HepG2 (cell line): ENCODE measurements around the gene GSDME. TPM values are rescaled to one million over a fixed set of nuclear protein-coding genes. Genes with fewer than 3 reads are reported as not detected.

Source experiments
- ASH2L ChIP-seq: fragments of 300-600, 200-600 bp; sonication (generic); IDR thresholded peaks from 2 replicates; pipeline ENCODE4 v1.7.0; 2017; ENCODE audit warnings: low read depth, mild to moderate bottlenecking, moderate library complexity, mixed read lengths, low read length; ENCODE audit not compliant: insufficient read length
- CSRNP2 ChIP-seq: sonication (generic); formaldehyde crosslinking; conservative IDR thresholded peaks from 2 replicates; pipeline ENCODE4 v1.8.0; 2022; ENCODE audit warnings: low read depth, missing genetic modification reagents
- DRAP1 ChIP-seq: IDR thresholded peaks from 2 replicates; pipeline ENCODE4 v1.6.1; 2016; ENCODE audit warnings: missing genetic modification reagents, missing compliant biosample characterization
- IKZF4 ChIP-seq: sonication (generic); formaldehyde crosslinking; IDR thresholded peaks from 2 replicates; pipeline ENCODE4 v1.5.1; 2020; ENCODE audit warnings: borderline replicate concordance, mild to moderate bottlenecking, low read depth, missing genetic modification reagents; ENCODE audit errors: not compliant biosample characterization
- NFKB2 ChIP-seq: sonication (generic); formaldehyde crosslinking; IDR thresholded peaks from 2 replicates; pipeline ENCODE4 v1.4.0; 2020; ENCODE audit warnings: missing genetic modification reagents, borderline replicate concordance
- PHF8 ChIP-seq: sonication (generic); formaldehyde crosslinking; IDR thresholded peaks from 2 replicates; pipeline ENCODE4 v1.5.0; 2020; ENCODE audit warnings: missing genetic modification reagents
- SAFB2 ChIP-seq: sonication (generic); formaldehyde crosslinking; IDR thresholded peaks from 2 replicates; pipeline ENCODE4 v1.5.1; 2020; ENCODE audit warnings: missing genetic modification reagents, low read depth, mild to moderate bottlenecking, borderline replicate concordance
- SUZ12 ChIP-seq: fragments of 150-350 bp; IDR thresholded peaks from 2 replicates; pipeline ENCODE4 v1.6.1; 2014; ENCODE audit warnings: low read depth, low read length
- TSC22D2 ChIP-seq: sonication (generic); formaldehyde crosslinking; IDR thresholded peaks from 2 replicates; pipeline ENCODE4 v1.5.1; 2020; ENCODE audit warnings: missing genetic modification reagents, mild to moderate bottlenecking, borderline replicate concordance
- ZFP82 ChIP-seq: sonication (generic); formaldehyde crosslinking; IDR thresholded peaks from 2 replicates; pipeline ENCODE4 v1.5.1; 2020; ENCODE audit warnings: mild to moderate bottlenecking, missing genetic modification reagents, borderline replicate concordance
- ZNF12 ChIP-seq: sonication (generic); formaldehyde crosslinking; IDR thresholded peaks from 2 replicates; pipeline ENCODE4 v1.5.0; 2020; ENCODE audit warnings: missing genetic modification reagents
- ZNF570 ChIP-seq: sonication (generic); formaldehyde crosslinking; IDR thresholded peaks from 2 replicates; pipeline ENCODE4 v1.4.0; 2020; ENCODE audit warnings: mild to moderate bottlenecking, missing genetic modification reagents, borderline replicate concordance
- ZNF580 ChIP-seq: IDR thresholded peaks from 2 replicates; pipeline ENCODE4 v1.6.1; 2016; ENCODE audit warnings: low read depth, borderline replicate concordance
- polyA plus RNA-seq, 8 experiments: library from polyadenylated mRNA; depleted of rRNA in 3 of 8; stranded (reverse) in 7 of 8; unstranded in 1 of 8; fragments of >200 nt; fragmentation: Illumina TruSeq in 4 of 8; extraction: Trizol in 4 of 8; gene quantifications; 2 replicates each; pipeline versions ENCODE4 v1.2.1 to v1.2.3, GENCODE V29; 2011 to 2016; ENCODE audit warnings: low read depth in 4 of 8, missing spikeins in 1 of 8, mixed read lengths in 1 of 8; ENCODE audit not compliant: insufficient read depth in 1 of 8
- total RNA-seq, 5 experiments: library from RNA; depleted of rRNA; stranded (reverse); fragments of >200 nt; fragmentation: Illumina TruSeq; extraction: Trizol; gene quantifications; 2 replicates each; pipeline ENCODE4 v1.2.3, GENCODE V29; 2016; ENCODE audit warnings: low read depth in 1 of 5
- TF ChIP-seq, protein P1 (sequence below): sonication (generic); formaldehyde crosslinking; IDR thresholded peaks from 2 replicates; pipeline ENCODE4 v1.5.0; 2020; ENCODE audit warnings: mild to moderate bottlenecking, missing genetic modification reagents
- TF ChIP-seq, protein P2 (sequence below): IDR thresholded peaks from 2 replicates; pipeline ENCODE4 v1.6.1; 2016; ENCODE audit warnings: missing compliant biosample characterization, missing genetic modification reagents, borderline replicate concordance

The GSDME gene
- total and polyA plus RNA-seq, 2 of the 13 experiments (the other 11 are each of a cell fraction or from before 2014, with no cell fraction given): 19.2 to 28.2 TPM

DNA sequence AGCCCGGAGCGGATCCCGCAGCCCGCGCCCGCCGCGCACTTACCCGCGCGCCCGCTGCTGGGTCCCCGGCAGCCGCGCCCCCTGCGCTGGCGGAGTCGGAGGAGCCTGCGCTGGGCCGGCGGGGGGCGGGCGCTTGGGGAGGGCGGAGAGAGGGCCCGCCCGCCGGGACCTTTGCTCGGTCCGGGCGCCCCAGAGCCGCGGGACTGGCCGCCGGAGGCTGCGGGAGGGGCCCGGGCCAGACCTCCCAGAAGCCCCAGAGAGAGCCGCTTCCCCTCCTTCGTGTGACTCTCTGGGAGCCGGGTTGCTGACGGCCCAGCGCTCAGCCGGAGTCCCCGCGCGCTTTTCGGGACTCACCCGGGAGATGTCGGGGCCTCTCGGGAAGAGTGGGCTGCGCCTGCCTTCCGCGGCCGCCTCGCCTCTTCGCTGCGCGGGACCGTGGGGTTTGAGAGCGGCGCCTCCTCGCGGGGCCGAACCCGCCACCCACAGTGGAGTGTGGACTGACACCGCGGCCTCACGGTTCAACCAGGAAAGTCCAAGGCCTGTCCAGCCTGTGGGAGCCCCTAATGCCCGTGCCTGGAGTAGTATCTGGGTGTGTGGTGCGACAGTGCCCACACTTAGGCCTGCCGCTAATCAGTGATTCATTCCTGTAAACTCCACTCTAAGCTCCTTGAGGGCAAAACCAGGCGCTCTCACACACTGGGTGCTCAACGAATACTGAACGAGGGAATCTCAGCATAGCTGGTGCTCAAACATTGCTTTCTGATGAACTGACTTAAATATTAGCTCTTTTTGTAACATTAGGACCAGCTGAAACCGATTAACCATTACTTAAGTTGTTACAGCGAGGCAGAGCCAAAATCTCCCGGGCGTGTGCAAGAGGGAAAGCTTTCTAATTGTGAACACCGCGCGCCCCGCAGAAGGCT lies at the start of gene GSDME (continued):
- TF ChIP-seq, protein P1, sequence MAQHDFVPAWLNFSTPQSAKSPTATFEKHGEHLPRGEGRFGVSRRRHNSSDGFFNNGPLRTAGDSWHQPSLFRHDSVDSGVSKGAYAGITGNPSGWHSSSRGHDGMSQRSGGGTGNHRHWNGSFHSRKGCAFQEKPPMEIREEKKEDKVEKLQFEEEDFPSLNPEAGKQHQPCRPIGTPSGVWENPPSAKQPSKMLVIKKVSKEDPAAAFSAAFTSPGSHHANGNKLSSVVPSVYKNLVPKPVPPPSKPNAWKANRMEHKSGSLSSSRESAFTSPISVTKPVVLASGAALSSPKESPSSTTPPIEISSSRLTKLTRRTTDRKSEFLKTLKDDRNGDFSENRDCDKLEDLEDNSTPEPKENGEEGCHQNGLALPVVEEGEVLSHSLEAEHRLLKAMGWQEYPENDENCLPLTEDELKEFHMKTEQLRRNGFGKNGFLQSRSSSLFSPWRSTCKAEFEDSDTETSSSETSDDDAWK: no peak
- TF ChIP-seq DRAP1 (CRISPR knock-in tag): no peak
- TF ChIP-seq CSRNP2: no peak
- no peak for TF ChIP-seq ZNF570
- TF ChIP-seq ZNF12 (CRISPR knock-in tag): no peak; the same call in 1 of the 2 replicates
- TF ChIP-seq ZNF580 (CRISPR knock-in tag): no peak
- TF ChIP-seq ASH2L: peak; percentile 51
- peak; percentile 50 for TF ChIP-seq IKZF4 (CRISPR knock-in tag)
- TF ChIP-seq PHF8 (CRISPR knock-in tag): peak; percentile 84
- TF ChIP-seq TSC22D2 (CRISPR knock-in tag): no peak
- TF ChIP-seq, protein P2, sequence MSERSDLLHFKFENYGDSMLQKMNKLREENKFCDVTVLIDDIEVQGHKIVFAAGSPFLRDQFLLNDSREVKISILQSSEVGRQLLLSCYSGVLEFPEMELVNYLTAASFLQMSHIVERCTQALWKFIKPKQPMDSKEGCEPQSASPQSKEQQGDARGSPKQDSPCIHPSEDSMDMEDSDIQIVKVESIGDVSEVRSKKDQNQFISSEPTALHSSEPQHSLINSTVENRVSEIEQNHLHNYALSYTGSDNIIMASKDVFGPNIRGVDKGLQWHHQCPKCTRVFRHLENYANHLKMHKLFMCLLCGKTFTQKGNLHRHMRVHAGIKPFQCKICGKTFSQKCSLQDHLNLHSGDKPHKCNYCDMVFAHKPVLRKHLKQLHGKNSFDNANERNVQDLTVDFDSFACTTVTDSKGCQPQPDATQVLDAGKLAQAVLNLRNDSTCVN: no peak
- no peak for TF ChIP-seq SUZ12
- TF ChIP-seq SAFB2: 0 out of 2 replicates have a peak, but pooled peaks have one; percentile 28
- TF ChIP-seq ZFP82: no peak
- no peak for TF ChIP-seq NFKB2
